Measurements from ENCODE around the gene EVI2B.
"Not testable (repeated sequence)": the region's sequence is repeated elsewhere in the genome, so short reads cannot be mapped to it uniquely, and the experiment has no call there.

Gene EVI2B

DNA sequence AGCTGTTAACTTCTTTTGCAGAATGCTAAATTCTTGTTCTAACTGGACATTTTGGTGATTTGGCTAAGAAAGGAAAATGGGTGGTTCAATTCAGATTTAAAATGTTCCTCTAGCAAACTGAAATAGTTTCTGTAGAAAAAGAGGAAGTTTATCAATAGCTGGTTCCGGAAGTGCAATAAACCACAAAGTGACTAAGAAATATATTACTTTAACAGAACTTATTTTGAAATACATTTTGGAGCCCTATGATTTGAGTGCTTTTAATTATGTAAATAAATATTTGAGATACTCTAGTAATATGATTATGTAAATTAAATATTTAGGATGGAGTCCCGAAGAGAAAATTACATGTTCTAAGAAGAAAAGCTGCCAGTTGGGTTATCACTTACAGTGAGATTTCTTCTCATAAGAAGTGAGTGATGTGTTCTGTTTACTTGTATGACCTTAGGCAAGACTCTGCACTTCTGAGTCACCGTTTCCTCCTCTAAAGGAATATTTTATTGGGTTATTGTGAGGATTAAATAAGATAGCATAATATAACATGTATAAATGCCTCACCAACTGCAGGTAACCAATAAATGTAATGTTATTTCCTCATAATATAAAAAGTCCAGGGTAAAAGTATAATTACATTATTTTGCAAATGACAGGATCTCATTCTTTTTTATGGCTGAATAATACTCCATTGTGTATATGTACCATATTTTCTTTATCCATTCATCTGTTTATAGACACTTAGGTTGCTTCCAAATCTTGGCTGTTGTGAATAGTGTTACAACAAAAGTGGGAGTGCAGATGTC lies at the start of gene EVI2B:
EVI2B (minus strand) TSS at position 73 of the 800 bp plus-strand sequence. CDS start 8,445 bp downstream, outside the sequence.
- Histone ChIP-seq H3K27ac (peak within 1 kb of the TSS in 1 of 2 donors; percentile 43), H3K4me3 (peak within 1 kb of the TSS; percentile 40)
- TF ChIP-seq, protein P1, sequence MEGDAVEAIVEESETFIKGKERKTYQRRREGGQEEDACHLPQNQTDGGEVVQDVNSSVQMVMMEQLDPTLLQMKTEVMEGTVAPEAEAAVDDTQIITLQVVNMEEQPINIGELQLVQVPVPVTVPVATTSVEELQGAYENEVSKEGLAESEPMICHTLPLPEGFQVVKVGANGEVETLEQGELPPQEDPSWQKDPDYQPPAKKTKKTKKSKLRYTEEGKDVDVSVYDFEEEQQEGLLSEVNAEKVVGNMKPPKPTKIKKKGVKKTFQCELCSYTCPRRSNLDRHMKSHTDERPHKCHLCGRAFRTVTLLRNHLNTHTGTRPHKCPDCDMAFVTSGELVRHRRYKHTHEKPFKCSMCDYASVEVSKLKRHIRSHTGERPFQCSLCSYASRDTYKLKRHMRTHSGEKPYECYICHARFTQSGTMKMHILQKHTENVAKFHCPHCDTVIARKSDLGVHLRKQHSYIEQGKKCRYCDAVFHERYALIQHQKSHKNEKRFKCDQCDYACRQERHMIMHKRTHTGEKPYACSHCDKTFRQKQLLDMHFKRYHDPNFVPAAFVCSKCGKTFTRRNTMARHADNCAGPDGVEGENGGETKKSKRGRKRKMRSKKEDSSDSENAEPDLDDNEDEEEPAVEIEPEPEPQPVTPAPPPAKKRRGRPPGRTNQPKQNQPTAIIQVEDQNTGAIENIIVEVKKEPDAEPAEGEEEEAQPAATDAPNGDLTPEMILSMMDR (IDR thresholded peaks at IDR 0.05) = no peak
- DNase-seq (ENCODE audit: low spot score) = no peak

DNA sequence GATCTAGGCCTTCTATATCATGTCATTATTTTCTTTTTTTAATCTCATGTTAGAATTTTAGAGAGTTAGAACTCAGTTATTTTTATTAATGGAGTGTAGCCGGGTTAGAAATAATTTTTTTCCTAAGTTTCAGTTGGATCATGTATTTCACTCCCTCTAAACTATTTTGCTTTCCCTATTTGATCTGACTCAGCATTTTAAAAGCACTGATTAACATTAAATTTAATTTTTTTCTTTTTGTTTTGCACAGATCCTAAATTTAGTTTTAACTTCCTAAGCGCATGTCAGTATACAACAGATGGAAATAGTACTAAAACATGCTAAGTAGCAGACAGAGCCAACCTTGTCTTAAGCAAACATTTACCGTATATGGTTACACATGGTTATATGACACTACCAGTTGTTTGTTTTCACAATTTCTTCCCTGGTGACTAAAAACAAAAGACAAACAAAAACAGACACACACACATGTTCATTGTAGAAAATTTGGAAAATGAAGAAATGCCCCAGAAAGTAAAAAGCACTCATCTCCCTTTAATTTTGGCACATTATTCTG lies 44.1 kb upstream of the EVI2B start:
- TF ChIP-seq, protein P1 (IDR thresholded peaks at IDR 0.05) = no peak
- Histone ChIP-seq H3K27ac (no peak overlapping the region), H3K4me3 (no peak overlapping the region)
- no peak for DNase-seq (ENCODE audit: low spot score)

- no peak overlapping the region for H3K4me3 ChIP-seq
- TF ChIP-seq, protein P1 (IDR thresholded peaks at IDR 0.05) = no peak
- no peak for DNase-seq (ENCODE audit: low spot score)
- H3K27ac ChIP-seq = no peak overlapping the region
These were observed 43.2 kb upstream of the EVI2B start for GRCh38 chr17:31357091-31357490.

GRCh38 chr17:31355935-31356334 lies 42.1 kb upstream of the EVI2B start:
- no peak for DNase-seq (ENCODE audit: low spot score)
- H3K27ac ChIP-seq = no peak overlapping the region
- TF ChIP-seq, protein P1 (IDR thresholded peaks at IDR 0.05) = no peak
- no peak overlapping the region for H3K4me3 ChIP-seq

- DNase-seq (ENCODE audit: low spot score) = no peak
- Histone ChIP-seq H3K27ac (no peak overlapping the region), H3K4me3 (no peak overlapping the region)
- TF ChIP-seq, protein P1 (IDR thresholded peaks at IDR 0.05) = no peak
These were observed 35.6 kb upstream of the EVI2B start for GRCh38 chr17:31349454-31349853.

DNA sequence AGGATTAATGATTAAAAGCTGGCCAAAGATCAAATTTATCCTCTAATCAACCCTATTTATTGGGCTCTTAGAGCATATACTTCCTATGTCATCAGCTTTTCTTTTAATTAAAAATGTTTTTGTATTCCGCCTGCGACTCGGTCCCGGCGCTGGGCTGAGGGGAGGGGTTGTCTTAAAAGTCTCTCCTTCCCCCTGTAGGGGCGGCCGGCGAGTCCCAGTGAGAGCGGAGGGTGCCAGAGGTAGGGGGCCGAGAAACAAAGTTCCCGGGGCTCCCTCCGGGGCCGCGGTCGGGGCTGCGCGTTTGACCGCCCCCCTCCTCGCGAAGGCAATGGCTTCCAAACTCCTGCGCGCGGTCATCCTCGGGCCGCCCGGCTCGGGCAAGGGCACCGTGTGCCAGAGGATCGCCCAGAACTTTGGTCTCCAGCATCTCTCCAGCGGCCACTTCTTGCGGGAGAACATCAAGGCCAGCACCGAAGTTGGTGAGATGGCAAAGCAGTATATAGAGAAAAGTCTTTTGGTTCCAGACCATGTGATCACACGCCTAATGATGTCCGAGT lies 31.4 kb upstream of the EVI2B start:
- H3K27ac ChIP-seq; DNase-seq (ENCODE audit: low spot score); H3K4me3 ChIP-seq: not testable (repeated sequence)

DNA sequence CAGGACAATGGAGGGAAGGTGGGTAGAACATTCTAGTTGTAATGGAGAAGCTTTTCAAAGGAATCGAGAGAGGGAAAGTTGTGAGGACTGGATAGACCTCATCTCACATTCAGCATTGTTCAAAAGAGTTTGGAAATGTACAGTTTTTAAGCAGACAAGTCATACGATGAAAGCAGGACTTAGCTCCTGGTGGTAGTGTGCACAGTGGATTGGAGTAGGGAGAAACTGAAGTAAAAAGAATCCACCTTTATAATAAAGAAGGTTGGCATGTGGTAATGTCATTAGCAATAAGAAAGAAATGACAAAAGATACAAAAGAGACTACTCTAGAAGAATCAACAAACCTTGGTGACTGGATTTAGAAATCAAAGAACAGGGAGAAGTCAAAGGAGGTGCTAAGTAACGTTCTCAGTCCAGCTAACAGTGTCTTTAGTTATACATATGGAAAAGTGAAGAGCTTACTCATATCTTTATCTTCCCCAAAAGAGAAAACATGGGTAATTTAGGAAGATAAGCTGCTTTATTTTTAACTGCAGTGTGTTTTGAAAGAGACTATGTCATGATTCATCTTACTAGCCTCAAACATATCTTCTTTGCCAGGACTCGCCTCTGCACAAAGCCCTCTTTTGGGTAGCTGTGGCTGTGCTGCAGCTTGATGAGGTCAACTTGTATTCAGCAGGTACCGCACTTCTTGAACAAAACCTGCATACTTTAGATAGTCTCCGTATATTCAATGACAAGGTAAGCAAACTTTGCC lies 26.2 kb upstream of the EVI2B start:
- Histone ChIP-seq H3K27ac (no peak overlapping the region), H3K4me3 (no peak overlapping the region)
- no peak for DNase-seq (ENCODE audit: low spot score)
- TF ChIP-seq, protein P1 (IDR thresholded peaks at IDR 0.05) = no peak
